Stimulated activated CD8-positive, alpha-beta memory T cell treated with anti-CD3 and anti-CD28 coated beads, Interleukin-7, amount 100 ng/mL, for 4 hours (primary cell): ENCODE data around the gene SULT1C4.

Experiments used
- DNase-seq, 2 donors: peaks; one replicate each; pipeline ENCODE4 v3.0.0-alpha.2; 2020; ENCODE audit warnings: low read depth in 2 of 2

Gene SULT1C4

DNA sequence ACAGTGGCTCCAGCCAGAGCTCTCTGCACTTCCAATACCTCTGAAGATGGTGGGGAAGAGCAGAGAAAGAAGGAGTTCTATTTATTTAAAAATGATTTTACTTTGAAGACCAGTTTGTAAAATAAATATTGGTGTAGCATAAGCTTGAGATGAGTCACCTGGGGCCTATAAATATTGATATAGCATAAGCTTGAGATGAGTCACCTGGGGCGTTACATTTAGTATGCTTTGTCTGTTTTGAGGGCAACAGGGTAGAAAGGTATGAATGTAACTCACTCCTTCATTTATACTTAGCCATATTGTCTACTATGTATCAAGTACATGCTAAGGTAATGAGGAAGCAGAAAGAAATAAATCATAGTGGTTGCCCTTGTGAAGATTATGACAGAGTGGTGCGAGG is 7.7 kb upstream of the SULT1C4 start:
- DNase-seq = no peak

DNA sequence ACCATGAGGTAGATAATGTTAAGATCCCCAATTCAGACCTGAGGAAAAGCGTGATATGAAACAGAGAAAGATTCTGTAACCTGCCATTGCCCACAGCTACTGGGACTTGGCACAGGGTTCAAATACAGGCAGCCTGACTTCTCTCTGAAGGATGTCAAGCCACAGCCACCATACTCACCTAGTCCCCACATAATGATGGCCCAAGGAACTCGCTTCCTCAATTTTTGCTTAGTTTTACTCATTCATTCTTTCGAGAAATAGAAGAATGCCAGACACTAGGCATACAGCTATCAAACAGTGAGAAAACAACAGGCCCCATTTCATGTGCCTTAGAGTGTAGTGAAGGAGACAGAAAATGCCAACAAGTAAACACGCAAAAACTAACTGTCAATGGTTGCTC is 980 bp upstream of the SULT1C4 start:
- DNase-seq = no peak

DNA sequence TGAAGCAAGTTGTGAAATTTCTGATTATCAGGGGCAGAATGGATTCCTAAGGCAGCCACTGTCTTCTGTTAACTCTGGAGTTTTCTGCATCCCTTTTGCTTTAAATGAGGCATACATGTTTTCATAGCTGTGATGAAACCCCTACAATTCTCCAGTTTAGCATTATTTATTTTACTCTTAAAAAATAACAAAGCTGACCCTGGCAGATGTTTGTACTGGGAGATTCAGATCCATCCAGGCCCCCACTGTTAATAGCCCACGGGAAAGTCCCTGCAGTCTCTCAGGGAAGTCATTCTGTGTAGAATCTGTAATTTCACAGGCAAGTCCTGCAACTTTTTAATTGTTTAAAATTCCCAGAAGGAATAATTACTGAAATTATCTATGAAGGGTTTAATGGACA is 353 bp upstream of the SULT1C4 start:
- no peak for DNase-seq

DNA sequence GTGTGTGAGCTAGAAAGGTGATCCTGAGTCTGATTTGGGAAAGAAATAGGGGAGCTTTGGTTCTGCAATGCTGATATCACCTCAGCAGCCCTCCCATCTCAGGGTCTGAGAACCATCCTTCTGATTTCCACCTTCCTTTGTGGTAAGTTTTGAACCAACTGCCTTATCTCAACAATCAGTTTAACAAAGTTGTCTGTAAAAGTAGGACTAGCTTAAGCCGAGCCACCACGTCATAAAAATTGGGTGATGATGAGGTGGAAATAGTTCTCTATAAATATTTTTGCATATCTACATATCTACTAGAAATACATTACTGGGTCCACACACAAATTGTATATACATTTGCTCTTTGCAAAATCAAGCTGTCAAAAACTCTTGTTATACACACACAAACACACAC is 1.1 kb downstream of the SULT1C4 start:
- no peak for DNase-seq

DNA sequence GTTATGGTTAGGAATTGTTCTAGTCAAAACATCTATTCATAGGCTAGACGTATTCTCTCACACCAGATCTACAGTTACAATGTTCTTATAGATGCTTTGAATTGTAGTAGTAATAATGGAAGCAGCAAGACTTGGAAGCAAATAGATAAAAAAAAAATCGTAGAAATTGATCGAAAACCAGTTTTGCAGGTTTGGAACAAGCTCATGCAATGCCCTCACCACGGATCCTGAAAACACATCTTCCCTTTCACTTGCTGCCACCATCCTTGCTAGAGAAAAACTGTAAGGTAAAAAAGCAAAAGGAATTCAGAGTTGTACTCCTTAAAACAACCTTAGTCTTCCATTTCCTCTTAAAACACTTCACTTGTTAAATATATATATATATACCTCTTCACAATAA is 4.4 kb downstream of the SULT1C4 start:
- DNase-seq = no peak

DNA sequence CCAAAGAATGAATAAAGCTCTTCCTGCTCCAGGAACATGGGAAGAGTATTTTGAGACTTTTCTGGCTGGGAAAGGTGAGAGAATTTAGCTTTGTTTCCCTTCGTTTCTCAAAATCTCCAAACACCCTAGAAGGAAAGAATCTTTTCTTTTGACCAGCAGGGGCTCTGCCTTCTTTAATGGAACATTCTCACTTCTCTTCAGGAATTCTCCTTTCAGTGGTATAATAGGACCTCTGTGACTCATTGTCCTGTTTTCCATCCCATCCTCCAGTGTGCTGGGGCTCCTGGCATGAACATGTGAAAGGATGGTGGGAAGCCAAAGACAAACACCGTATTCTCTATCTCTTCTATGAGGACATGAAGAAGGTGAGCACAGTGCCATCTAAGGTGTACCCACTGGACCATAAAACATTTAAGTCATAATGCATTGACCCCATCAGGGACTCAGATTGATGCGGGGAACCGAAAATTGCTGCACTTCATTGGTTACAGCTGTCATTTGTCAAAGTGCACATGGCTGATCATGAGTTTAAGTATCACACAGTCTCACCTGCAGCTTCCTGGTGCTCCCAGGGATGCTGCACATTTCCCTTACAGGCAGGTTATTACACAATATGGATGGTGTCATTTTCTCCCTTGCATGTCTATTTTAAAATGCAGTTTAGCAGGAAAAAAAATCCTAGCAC is 5.5 kb downstream of the SULT1C4 start:
- DNase-seq = no peak

DNA sequence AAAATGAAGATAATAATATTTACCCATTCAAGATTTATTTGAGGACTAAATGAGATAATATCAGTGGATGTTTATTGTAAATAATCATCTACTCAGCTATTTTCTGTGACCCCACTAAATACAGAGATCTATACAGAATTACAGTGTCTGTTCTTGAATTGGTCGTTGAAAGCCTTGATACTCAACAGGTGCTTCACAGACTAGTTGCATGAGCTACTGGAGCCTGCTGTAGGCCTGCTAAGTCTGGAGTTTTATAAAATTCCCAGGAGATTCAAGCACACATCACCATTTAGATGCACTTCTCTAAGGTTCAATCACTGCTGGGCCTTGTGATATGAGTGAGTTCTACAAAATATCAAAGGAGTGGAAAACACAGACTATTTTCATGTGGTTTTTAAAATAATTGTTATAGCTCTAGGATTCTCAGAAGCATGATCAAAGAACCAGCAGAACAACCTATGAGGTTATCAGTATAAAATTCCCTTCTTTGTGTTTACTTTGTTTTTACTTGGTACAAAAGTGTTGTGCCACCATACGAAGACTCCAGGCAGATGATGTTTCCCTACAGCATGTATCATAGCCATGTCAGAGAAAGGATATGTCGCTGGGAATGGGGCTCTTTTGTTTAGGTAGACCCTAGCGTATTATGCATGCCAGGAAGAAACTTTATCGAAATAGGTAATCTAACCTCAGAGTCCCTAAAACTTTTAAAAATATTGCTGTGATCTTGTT is 7.1 kb downstream of the SULT1C4 start:
- no peak for DNase-seq

DNA sequence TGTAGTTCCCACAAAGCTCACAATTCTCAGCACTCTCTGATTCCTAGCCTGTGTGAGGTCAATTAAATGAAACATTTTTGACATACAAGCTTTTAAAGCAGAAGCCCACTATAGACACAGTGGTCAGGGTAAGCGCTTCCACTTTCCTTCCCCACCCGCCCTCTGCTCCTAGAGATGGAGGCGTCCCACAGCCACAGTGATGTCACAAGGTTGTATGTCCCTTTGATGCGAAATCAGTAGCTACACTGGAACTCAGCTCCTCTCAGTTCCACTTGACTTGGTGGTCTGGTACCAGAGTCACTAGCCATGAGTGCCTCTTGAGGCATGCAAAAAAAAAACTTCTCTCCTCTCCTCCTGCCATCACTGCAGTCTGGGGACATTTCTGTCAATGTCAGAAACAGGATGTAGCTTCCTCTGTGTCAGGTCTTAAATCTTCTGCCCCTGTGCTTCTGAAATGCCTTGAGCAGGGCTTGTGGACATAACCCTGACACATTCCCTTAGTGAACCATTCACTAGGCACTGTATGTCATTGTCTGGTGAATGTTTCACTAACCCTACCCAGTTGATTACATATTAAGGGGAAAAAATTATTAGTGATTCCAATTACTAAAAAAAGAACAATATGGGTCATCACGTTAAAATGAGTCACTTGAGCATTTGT is 7.8 kb downstream of the SULT1C4 start:
- DNase-seq = no peak

DNA sequence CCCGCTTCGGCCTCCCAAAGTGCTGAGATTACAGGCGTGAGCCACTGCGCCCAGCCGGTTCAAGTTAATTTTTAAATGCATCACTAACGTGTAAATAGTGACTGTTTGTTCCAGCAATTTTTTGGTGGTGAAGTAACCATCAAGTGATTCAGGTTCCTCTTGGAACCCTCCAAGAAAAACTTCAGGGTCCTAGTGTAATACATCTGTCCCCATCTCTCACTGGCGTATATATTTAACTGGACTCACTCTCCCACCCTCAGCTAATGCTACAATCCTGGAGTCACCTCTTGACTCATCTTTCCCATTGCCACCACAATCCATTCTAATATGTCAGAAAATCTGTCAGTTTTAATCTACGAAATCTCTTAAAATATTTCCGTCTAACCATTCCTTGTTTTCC is 10.3 kb downstream of the SULT1C4 start:
- DNase-seq = no peak

DNA sequence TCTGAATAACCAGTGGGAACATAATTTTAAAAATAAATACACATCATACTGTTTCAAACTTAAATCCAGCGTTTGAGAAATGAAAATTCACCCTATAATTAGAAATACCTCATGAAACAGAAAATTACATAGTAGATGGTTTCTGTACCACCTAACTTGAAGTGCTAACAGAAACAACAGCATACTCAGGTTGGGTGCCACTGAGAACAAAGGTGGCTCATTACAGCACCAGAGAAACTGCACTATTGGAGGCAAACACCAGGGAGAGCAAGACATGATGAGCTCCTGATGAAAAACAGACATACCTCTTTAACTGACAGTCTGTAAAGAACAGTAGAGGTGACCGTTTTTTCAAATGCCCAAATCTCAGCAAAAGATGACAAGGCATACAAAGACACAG is 12.6 kb downstream of the SULT1C4 start:
- DNase-seq = no peak

DNA sequence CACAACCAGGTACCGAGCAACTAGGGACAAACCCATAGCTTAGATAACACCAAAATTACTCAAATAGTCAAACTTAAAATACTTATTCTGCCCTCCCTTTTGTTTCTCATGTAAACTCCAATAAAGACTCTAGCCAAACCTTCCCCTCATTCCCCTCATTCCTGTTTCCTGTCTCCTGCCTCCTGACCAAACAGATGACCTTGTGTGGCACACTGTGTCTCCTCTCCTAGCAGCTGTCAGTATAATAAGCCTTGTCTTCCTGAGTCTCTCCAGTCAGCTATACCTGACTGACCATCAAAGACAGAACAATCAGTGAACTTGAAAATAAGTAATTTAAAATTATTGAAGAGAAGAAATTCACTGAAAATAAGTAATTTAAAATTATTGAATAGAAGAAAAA is 14.3 kb downstream of the SULT1C4 start:
- no peak for DNase-seq

DNA sequence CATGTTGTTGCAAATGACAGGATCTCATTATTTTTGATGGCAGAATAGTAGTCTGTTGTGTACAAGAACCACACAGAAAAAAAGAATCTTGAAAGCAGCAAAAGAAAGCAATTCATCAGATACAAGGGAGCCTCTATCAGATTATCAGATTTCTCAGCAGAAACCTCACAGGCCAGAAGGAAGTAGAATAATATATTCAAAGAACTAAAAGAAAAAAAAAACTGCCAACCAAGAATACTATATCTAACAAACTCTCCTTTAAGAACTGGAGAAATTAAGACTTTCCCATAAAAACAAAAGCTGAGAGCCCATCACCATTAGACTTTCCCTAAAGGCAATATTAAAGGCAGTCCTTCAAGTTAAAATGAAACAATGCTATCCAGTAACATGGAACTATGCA is 15.4 kb downstream of the SULT1C4 start:
- no peak for DNase-seq

DNA sequence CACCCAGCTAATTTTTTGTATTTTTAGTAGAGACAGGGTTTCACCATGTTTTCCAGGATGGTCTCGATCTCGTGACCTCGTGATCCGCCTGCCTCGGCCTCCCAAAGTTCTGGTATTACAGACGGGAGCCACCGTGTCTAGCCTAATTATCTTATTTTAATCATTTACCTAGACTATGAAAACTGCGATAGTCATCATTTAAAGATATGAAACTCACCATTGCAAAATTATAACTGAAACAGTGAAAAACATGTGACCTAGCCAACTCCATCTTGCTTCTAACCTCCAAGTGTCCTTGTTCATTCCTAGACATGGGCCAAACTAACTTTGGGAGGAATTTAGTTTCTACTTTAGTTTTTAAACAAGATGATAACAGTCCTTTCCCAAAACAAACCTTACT is 17.4 kb downstream of the SULT1C4 start:
- DNase-seq = no peak

DNA sequence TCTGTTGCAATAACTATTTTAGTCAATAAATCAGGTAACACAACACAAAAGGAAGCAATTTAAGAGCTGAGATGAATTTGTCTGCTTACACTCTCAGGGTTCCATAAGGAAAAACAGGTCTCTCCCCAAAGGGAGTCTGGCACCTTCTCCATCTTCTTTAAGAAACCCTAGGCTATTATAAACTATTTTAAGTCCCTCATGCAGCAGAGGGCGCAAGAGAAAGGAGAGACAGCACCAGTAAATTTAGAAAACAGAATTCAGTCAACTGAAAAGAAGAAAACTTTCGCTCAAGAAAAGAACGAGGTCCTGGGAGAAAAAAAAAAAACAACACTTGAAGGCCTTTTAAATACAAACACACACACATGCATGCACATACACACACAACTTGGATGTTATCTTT is 19.1 kb downstream of the SULT1C4 start:
- DNase-seq = no peak

DNA sequence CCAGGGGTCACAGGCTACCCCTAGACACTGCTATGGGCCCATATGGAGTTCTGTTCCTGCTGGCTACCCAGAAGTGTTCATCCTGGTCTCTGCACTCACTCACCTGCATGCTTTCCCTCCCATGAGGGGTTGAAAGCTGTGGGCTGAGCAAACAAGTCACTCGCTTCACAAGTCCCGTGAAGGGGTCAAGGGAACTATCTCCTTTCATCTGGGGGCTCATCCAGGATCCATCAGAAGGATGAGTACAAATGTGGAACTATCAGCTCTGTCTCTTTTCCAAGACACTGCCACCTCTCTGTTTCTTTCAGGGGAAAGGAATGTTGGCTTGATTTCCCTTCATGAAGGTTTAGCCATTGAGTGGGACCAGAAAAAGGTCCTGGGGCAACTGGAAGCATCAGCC is 21.7 kb downstream of the SULT1C4 start:
- DNase-seq = no peak

DNA sequence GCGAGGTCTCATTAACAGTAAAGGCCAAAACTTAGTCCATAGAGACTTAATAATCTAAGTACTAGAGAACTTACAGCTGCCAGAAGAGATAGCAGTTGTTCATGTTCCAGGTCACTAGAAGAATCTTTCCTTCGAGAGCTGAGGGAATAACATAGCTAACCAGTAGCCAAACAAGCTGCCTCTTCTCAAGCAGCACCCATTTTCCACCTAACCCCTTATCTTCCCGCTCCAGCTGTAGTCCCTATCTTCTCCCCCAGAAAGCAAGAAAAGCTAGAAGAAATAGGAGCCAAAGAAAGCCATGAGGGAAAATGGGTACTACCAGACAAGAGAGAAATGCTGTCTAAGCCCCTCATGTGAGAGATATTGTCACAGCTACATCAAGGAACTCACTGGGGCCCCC is 24.0 kb downstream of the SULT1C4 start:
- DNase-seq = no peak

DNA sequence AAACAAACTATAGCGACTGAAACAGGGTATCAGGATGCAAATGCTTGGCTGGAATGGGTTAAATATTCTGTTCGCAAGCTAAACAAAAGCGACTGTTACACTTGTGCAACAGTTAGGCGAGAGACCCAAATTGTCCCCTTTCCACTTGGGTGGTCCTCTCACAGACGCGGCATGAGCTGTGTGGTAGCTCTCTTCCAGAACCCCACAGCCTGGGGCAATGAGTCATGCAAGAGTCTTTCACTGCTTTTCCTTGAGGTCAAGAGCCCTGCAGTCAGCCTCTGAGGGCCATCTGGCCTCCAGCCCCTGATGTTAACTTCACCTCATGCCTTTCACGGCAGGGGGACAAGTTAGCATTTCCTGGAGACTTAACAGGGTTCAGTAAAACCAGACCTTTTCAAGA is 25.7 kb downstream of the SULT1C4 start:
- no peak for DNase-seq

DNA sequence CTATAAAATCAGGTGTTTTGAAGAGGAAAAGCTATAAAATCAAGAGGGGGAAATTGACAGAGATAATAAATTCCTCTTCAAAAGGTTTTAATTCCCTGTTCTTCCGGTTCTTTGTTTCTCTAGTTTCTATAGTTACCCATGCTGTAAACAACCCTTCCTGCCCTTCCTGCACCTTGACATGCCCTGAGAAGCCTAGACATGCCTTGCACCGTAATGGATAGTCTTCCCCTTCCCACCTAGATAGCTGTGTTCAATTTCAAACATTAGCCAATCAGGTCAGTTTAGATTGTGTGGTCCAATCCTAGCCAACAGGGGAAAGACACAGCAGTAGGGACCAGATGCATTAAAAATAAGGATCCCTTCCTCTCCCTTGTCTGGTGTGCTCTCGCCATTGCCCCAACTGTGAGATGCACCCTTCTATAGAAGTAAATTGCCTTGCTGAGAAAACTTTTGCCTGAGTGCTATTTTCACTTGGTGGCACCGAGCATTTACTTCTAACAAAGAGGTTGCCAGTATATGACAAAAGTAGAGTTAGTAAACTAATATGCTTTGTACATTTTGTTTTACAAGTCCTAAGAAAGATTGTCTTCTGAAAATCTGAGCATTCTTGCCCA is 27.1 kb downstream of the SULT1C4 start:
- no peak for DNase-seq

DNA sequence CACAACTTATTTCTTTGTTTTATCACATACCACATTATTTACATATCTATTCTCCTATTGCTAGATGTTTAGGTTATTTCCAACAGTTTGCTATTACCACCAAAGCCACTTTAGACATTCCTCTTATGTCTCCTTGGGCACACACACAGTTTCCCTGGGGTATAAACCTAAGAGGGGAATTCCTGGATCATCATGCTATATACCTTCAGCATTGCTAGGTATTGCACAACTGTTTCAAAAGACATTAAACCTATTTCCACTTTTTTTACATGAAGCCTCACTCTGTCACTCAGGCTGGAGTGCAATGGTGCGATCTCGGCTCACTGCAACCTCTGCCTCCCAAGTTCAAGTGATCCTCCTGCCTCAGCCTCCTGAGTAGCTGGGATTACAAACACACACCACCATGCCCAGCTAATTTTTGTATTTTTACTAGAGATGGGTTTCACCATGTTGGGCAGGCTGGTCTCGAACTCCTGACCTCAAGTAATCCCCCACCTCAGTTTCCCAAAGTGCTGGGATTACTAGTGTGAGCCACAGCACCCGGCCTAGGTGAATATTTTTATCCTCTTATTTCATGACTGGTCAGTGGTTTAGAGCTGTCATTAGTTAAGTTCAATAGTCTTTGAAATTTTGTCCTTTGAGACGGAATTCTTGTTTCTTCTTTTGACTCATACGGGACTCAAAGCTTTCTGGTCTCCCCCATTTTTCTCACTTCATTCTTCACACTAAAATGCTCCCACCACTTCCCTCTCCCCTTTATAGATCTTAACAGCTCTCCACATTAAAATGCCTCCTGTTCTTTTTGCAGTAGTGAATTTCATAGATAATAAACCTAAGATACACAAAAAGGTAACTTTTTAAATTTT is 30.3 kb downstream of the SULT1C4 start:
- DNase-seq = no peak

DNA sequence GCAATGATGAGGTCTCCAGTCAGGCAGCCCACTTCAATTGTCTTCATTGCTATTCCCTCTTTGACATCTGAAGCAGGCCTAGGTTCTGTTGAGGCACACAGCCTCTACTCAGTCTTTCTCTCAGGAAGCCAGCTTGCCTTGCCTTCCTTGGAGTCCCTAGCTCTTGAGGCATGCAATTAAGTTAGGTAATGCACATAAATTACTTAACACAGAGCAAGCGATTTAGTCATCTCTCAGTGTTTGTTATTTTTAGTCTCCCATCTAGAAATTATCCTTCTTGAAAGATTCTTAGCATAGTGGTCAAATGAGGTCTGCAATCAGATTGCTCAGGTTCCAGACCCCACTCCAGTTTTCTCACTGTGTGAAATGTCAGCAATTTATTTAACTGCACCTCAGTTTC is 32.0 kb downstream of the SULT1C4 start:
- DNase-seq = no peak

DNA sequence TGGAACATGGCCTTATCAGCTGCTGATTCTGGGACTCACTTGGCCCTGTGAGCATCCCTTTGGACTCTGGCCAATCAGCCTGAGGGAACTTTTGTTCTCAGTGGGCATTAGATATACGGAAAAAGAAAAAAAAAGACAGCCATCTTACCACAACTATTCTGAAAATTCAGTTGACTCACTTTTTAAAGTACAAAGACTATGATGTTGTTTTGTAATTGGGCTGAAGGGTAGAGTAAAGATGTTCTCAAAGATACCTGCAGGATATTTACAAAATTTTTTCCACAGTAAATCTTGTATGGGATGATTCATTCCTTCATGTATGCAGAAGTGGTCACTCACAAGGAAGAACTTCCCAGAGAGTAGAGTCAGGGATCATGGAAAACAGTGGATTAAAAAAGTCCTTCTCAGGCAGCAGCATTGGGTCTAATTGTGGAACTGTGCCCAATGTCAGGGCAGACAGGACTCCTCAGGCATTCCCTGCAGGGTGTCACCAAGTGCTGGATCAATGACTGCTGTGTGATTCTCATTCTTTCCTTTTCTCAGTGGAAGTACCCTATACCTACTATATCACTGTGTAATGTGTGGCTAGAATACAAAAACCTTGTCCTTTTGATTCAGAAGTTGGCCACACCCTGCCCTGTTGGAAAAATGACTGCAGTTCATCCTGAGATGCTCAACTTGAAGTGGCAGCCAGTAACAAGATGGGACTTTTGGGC is 35.4 kb downstream of the SULT1C4 start:
- no peak for DNase-seq
